Smooth muscle cell (in vitro differentiated cells): Measurements from ENCODE around the gene ASF1B. TPM values are rescaled to one million over a fixed set of nuclear protein-coding genes. Genes with fewer than 3 reads are reported as not detected.
"Not testable (repeated sequence)": the region's sequence is repeated elsewhere in the genome, so short reads cannot be mapped to it uniquely, and the experiment has no call there.

ENCODE experiments used
- DNase-seq: peaks from one replicate; lab custom pipeline; 2025; ENCODE audit not compliant: unreplicated experiment; lab: John Stamatoyannopoulos, UW
- H2AFZ ChIP-seq: fragments of 200-600 bp; sonication (generic); 2 replicates; pipeline ENCODE4 v1.6.0; 2016; ENCODE audit warnings: antibody characterized with exemption, low read depth, mild to moderate bottlenecking
- H3F3A ChIP-seq: fragments of 200-600 bp; sonication (generic); 2 replicates; pipeline ENCODE4 v1.6.0; 2017; ENCODE audit warnings: antibody characterized with exemption, low read depth
- H3K27ac ChIP-seq: fragments of 200-600 bp; sonication (generic); 2 replicates; pipeline ENCODE4 v1.5.1; 2016; ENCODE audit warnings: low read depth, mild to moderate bottlenecking
- H3K27me3 ChIP-seq: fragments of 200-600 bp; sonication (generic); 2 replicates; pipeline ENCODE4 v1.6.1; 2016; ENCODE audit warnings: low read depth, mild to moderate bottlenecking
- H3K36me3 ChIP-seq: fragments of 200-600 bp; sonication (generic); 2 replicates; pipeline ENCODE4 v1.5.1; 2016; ENCODE audit warnings: low read depth
- H3K4me1 ChIP-seq: fragments of 200-600 bp; sonication (generic); 2 replicates; pipeline ENCODE4 v1.5.1; 2016; ENCODE audit warnings: low read depth
- H3K4me2 ChIP-seq: fragments of 200-600 bp; sonication (generic); 2 replicates; pipeline ENCODE4 v1.6.0; 2016; ENCODE audit warnings: mild to moderate bottlenecking
- H3K4me3 ChIP-seq: fragments of 200-600 bp; sonication (generic); 2 replicates; pipeline ENCODE4 v1.5.1; 2016; ENCODE audit warnings: mild to moderate bottlenecking
- H3K79me2 ChIP-seq: fragments of 200-600 bp; sonication (generic); 2 replicates; pipeline ENCODE4 v1.6.0; 2016; ENCODE audit warnings: low read depth, mild to moderate bottlenecking
- H3K9ac ChIP-seq: fragments of 200-600 bp; sonication (generic); 2 replicates; pipeline ENCODE4 v1.6.0; 2016; ENCODE audit warnings: low read depth
- H3K9me3 ChIP-seq: fragments of 200-600 bp; sonication (generic); replicated peaks from 2 replicates; pipeline ENCODE4 v1.5.1; 2016; ENCODE audit warnings: low read depth
- H4K20me1 ChIP-seq: fragments of 200-600 bp; sonication (generic); 2 replicates; pipeline ENCODE4 v1.6.0; 2016; ENCODE audit warnings: low read depth
- WGBS: methylation state at CpG from one replicate; pipeline ENCODE4 v1.1.7; 2016; ENCODE audit warnings: low lambda C conversion rate; 5-methylcytosine and 5-hydroxymethylcytosine counted together
- polyA plus RNA-seq: library from polyadenylated mRNA; unstranded; fragments of >200 nt; fragmentation: Nextera tagmentation; extraction: Ambion mirVana; gene quantifications from 2 replicates; pipeline ENCODE4 v1.2.1, GENCODE V29; 2016
- total RNA-seq: library from RNA; depleted of rRNA; stranded (reverse); fragments of >200 nt; gene quantifications from 2 replicates; pipeline ENCODE4 v1.2.3, GENCODE V29; 2014
- TF ChIP-seq, protein P1 (sequence below): fragments of 200-600 bp; sonication (generic); IDR thresholded peaks from 2 replicates; pipeline ENCODE4 v1.5.1; 2017; ENCODE audit warnings: borderline replicate concordance, mild to moderate bottlenecking, antibody characterized with exemption; ENCODE audit not compliant: insufficient read depth, poor library complexity, severe bottlenecking

The ASF1B gene
- total RNA-seq (6.4 and 13.4 TPM in 2 replicates), polyA plus RNA-seq (7.1 and 11.3 TPM in 2 replicates)

DNA sequence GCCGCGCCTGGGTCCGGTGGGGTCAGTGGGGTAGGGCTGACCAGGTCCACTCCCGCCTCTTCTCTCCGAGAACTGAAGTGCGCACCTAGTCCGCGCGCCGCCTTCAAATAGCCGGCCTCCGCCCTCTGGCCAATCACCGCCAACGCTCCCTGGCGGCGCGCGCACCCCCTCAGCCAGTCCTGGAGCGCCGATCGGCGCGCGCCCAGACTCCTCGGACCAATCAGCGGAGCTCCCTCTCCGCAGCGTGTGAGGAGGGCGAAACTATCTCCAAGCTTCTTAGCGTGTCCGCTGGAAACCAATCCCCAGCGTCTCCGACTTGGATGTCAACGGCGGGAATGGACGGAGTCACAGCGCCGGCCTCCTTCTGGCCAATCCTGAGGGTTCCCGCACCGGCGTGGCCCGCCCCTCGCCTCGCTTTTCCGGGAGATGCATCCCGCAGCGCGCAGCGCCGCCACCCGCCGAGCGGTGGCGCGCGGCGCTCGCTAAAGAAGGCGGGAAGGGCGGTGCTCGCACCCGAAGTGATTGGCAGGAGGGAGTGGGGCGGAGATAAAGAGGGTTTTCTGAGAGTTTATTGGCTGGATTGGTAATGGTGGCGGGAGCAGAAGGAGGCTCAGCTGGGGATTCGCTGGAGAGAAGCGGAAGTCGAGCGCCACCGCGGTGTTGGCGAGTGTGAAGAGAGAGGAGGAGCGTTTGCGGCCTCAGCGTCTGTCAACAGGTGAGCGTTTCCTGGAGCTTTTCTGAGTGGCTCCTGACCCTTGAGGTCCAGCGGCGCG, at the start of gene ASF1B:
ASF1B (minus strand) TSS at position 81 of the 773 bp plus-strand sequence. CDS start 133 bp downstream, outside the sequence.
- Histone ChIP-seq H3K79me2 (peaks cover 11% of the 10 kb centered on the region), H3K4me3 (peak within 1 kb of the TSS; percentile 65), H3K27ac (peak within 1 kb of the TSS; percentile 85), H4K20me1 (peaks cover 6% of the 10 kb centered on the region), H2AFZ (peak within 1 kb of the TSS; percentile 93), H3F3A (peaks cover 4% of the 10 kb centered on the region), H3K4me2 (peak within 1 kb of the TSS; percentile 94), H3K9me3 (no peaks in the 10 kb centered on the region), H3K27me3 (no peaks in the 10 kb centered on the region), H3K9ac (peak within 1 kb of the TSS; percentile 85), H3K36me3 (no peaks in the 10 kb centered on the region), H3K4me1 (peaks cover 26% of the 10 kb centered on the region)
- WGBS = under 1% methylated on average over 74 of the region's 78 CpGs
- DNase-seq = peak; percentile 92
- TF ChIP-seq, protein P1, sequence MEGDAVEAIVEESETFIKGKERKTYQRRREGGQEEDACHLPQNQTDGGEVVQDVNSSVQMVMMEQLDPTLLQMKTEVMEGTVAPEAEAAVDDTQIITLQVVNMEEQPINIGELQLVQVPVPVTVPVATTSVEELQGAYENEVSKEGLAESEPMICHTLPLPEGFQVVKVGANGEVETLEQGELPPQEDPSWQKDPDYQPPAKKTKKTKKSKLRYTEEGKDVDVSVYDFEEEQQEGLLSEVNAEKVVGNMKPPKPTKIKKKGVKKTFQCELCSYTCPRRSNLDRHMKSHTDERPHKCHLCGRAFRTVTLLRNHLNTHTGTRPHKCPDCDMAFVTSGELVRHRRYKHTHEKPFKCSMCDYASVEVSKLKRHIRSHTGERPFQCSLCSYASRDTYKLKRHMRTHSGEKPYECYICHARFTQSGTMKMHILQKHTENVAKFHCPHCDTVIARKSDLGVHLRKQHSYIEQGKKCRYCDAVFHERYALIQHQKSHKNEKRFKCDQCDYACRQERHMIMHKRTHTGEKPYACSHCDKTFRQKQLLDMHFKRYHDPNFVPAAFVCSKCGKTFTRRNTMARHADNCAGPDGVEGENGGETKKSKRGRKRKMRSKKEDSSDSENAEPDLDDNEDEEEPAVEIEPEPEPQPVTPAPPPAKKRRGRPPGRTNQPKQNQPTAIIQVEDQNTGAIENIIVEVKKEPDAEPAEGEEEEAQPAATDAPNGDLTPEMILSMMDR = peak; percentile 60

DNA sequence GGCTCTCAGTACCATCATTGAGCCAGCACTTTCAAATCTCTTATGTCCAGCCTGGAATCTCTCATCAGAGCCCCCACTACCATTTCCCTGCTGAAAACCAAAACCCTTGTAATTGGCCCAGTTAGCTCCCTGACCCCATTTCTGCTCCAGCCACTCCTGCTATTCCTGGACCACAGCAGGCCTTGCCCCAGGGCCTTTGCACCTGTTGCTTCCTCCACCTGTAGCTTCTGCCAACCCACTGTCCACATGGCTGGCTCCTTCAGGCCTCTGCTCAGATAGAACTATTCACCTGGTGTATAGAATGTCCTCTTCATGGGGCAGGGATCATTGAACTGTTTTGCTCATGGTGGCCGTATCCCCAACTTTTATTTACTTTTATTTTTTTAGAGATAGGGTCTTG, 49.3 kb upstream of the ASF1B start:
- not testable (repeated sequence) for H2AFZ ChIP-seq, H3K79me2 ChIP-seq, H3K27ac ChIP-seq, H3K36me3 ChIP-seq, H3K9me3 ChIP-seq, DNase-seq, H3F3A ChIP-seq, H3K4me1 ChIP-seq, H3K27me3 ChIP-seq, H3K4me2 ChIP-seq, H3K9ac ChIP-seq, H3K4me3 ChIP-seq
- WGBS = 100% methylated on average over 1 of the region's 1 CpG
- H4K20me1 ChIP-seq = peaks cover 63% of the 10 kb centered on the region

DNA sequence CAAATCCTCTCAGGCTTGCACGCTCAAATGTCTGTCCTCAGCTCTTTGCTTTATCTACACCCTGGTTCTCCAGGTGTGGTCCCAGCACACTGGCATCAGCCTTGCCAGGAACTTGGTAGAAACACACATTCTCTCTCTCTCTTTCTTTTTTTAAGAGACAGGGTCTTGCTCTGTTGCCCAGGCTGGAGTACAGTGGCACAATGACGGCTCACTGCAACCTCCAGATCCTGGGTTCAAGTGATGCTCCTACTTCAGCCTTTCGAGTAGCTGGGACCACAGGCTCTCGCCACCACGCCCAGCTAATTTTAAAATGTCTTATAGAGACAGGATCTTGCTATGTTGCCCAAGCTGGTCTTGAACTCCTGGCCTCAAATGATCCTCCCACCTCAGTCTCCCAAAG, 48.8 kb upstream of the ASF1B start:
- TF ChIP-seq, protein P1 = no peak
- Histone ChIP-seq H3K4me1 (no peaks in the 10 kb centered on the region), H3K9ac (no peak overlapping the region), H3F3A (no peaks in the 10 kb centered on the region), H3K27ac (no peak overlapping the region), H3K79me2 (peaks cover 5% of the 10 kb centered on the region), H4K20me1 (peaks cover 59% of the 10 kb centered on the region), H3K4me3 (no peak overlapping the region), H3K27me3 (no peaks in the 10 kb centered on the region), H3K36me3 (no peaks in the 10 kb centered on the region), H3K9me3 (no peaks in the 10 kb centered on the region), H2AFZ (no peak overlapping the region), H3K4me2 (no peak overlapping the region)
- no peak for DNase-seq
- WGBS = 94% methylated on average over 5 of the region's 5 CpGs

DNA sequence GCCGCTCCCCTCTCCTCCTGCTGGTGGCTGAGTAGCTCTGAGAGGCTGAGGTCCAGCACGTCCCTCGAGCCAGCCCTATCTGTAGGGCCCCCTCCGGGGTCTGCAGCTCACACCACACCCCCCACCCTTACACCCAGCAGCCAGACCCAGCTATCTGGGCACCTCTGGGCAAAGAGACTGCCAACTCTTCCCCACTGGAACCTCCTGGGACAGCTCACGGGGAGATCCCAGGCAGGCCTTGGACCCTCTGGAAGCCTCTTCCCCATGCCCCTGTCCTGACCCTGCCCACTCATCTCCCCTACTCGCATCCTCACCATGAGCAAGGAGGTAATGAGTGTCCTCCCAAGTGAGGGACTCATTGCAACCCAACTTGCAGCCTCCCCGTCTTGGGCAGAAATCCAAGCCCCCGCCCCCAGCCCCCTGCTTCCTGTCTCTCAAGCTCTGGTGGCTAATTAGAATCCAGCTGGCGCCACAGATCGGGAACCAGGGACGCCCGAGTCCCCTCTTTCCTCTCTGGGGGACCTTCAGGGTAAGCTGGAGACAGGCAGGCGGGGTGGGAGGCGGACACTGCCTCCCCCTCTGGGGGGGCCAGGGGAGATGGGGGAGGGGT, 47.5 kb upstream of the ASF1B start:
- Histone ChIP-seq H3K27me3 (no peaks in the 10 kb centered on the region), H3K4me1 (no peaks in the 10 kb centered on the region), H3K27ac (no peak overlapping the region), H3K9ac (no peak overlapping the region), H3F3A (no peaks in the 10 kb centered on the region), H2AFZ (no peak overlapping the region), H3K36me3 (no peaks in the 10 kb centered on the region), H4K20me1 (peaks cover 54% of the 10 kb centered on the region), H3K9me3 (no peaks in the 10 kb centered on the region), H3K4me2 (no peak overlapping the region), H3K79me2 (no peaks in the 10 kb centered on the region), H3K4me3 (no peak overlapping the region)
- WGBS = 91% methylated on average over 9 of the region's 14 CpGs
- TF ChIP-seq, protein P1 = no peak
- DNase-seq = no peak
